ENCODE results near the gene ASB4.

The ASB4 gene

GRCh38 chr7:95472581-95473161 lies 13.1 kb upstream of the ASB4 start:
- DNase-seq (ENCODE audit: low spot score): no peak
- TF ChIP-seq CTCF (IDR thresholded peaks at IDR 0.05; ENCODE audit: extremely low read depth, missing control alignments): no peak

- no peak for TF ChIP-seq CTCF (IDR thresholded peaks at IDR 0.05; ENCODE audit: extremely low read depth, missing control alignments)
- DNase-seq (ENCODE audit: low spot score): no peak
Observed at GRCh38 chr7:95473276-95473985, 12.3 kb upstream of the ASB4 start.

GRCh38 chr7:95476072-95476847 lies 9.5 kb upstream of the ASB4 start:
- TF ChIP-seq CTCF (IDR thresholded peaks at IDR 0.05; ENCODE audit: extremely low read depth, missing control alignments): no peak
- DNase-seq (ENCODE audit: low spot score): no peak

GRCh38 chr7:95476904-95477594 lies 8.7 kb upstream of the ASB4 start:
- TF ChIP-seq CTCF (IDR thresholded peaks at IDR 0.05; ENCODE audit: extremely low read depth, missing control alignments): peak; percentile 61
- DNase-seq (ENCODE audit: low spot score): peak; percentile 55

- no peak for TF ChIP-seq CTCF (IDR thresholded peaks at IDR 0.05; ENCODE audit: extremely low read depth, missing control alignments)
- DNase-seq (ENCODE audit: low spot score): no peak
Observed at GRCh38 chr7:95478272-95479037, 7.3 kb upstream of the ASB4 start.

GRCh38 chr7:95479992-95480624 lies 5.6 kb upstream of the ASB4 start:
- no peak for TF ChIP-seq CTCF (IDR thresholded peaks at IDR 0.05; ENCODE audit: extremely low read depth, missing control alignments)
- no peak for DNase-seq (ENCODE audit: low spot score)
